CD4-positive, alpha-beta T cell (primary cell): ENCODE data around the gene SURF2. TPM values are rescaled to one million over a fixed set of nuclear protein-coding genes. Genes with fewer than 3 reads are reported as not detected.

Experiments
- ATAC-seq: fragments of 200-7000 bp; cut with Tn5 transposase; one replicate; pipeline ENCODE4 v1.10.0; 2022; ENCODE audit warnings: mild to moderate bottlenecking; ENCODE audit not compliant: poor library complexity
- CTCF ChIA-PET: fragments of 350-600 bp; sonication (Branson Sonifier 250); formaldehyde crosslinking; loops from one replicate; lab custom pipeline; 2021; ENCODE audit warnings: antibody characterized with exemption, inconsistent platforms; lab: Charles Lee
- POLR2A ChIA-PET: fragments of 350-600 bp; sonication (Branson Sonifier 250); formaldehyde crosslinking; loops from one replicate; lab custom pipeline; 2021; ENCODE audit warnings: antibody characterized with exemption, inconsistent platforms; lab: Charles Lee
- DNase-seq, 14 experiments: peaks; one replicate each; pipeline ENCODE4 v3.0.0-alpha.2; 2013 to 2020; ENCODE audit warnings: mixed read lengths in 2 of 14
- H3K27ac ChIP-seq, 2 donors: one replicate each; pipeline versions ENCODE4 v1.5.1 to v1.7.0; 2013; ENCODE audit warnings: low read length in 2 of 2, low read depth in 1 of 2, mild to moderate bottlenecking in 1 of 2
- H3K27me3 ChIP-seq, 2 experiments: 1 replicate in 1 of 2; 2 replicates in 1 of 2; pipeline versions ENCODE4 v1.6.1 to v1.7.0; 2013; ENCODE audit warnings: low read length in 2 of 2, control low read depth in 1 of 2, mild to moderate bottlenecking in 1 of 2, moderate library complexity in 1 of 2; ENCODE audit not compliant: insufficient read depth in 2 of 2, control insufficient read depth in 1 of 2
- H3K36me3 ChIP-seq: one replicate; pipeline ENCODE4 v1.6.1; 2013; ENCODE audit warnings: low read length, control low read depth; ENCODE audit not compliant: insufficient read depth
- H3K4me1 ChIP-seq: one replicate; pipeline ENCODE4 v1.6.1; 2013; ENCODE audit warnings: low read length, control low read depth; ENCODE audit not compliant: insufficient read depth
- H3K4me3 ChIP-seq: one replicate; pipeline ENCODE4 v1.5.1; 2013; ENCODE audit warnings: mild to moderate bottlenecking, low read length, moderate library complexity
- H3K9me3 ChIP-seq, 2 experiments: 1 replicate in 1 of 2; 2 replicates in 1 of 2; pipeline versions ENCODE4 v1.6.1 to v1.7.0; 2013; ENCODE audit warnings: low read length in 2 of 2, mild to moderate bottlenecking in 2 of 2, control low read depth in 1 of 2, moderate library complexity in 1 of 2; ENCODE audit not compliant: control insufficient read depth in 1 of 2, insufficient read depth in 1 of 2
- H3K27ac Mint-ChIP-seq: one replicate; pipeline ENCODE4 v1.8.0; 2020; ENCODE audit warnings: mixed read lengths
- H3K27me3 Mint-ChIP-seq: one replicate; pipeline ENCODE4 v1.8.0; 2021; ENCODE audit warnings: mixed read lengths
- H3K36me3 Mint-ChIP-seq: one replicate; pipeline ENCODE4 v1.8.0; 2021; ENCODE audit warnings: low read depth, mixed read lengths
- H3K4me1 Mint-ChIP-seq: one replicate; pipeline ENCODE4 v1.8.0; 2021; ENCODE audit warnings: low read depth, mixed read lengths
- H3K4me3 Mint-ChIP-seq: one replicate; pipeline ENCODE4 v1.8.0; 2020; ENCODE audit warnings: mild to moderate bottlenecking, mixed read lengths
- H3K9me3 Mint-ChIP-seq: one replicate; pipeline ENCODE4 v1.8.0; 2020; ENCODE audit warnings: mixed read lengths
- intact Hi-C, 2 experiments: fragments of 100-400 bp; cut with DNase I in 1 of 2; cut with micrococcal nuclease in 1 of 2; formaldehyde crosslinking; loops; one replicate each; pipeline versions ENCODE4 v1.15.1 to v1.9.0; 2023 to 2025; cut with DNase I, micrococcal nuclease
- total RNA-seq, 174 experiments: library from RNA in 2 of 174; stranded (reverse) in 2 of 174; gene quantifications; one replicate each; pipeline ENCODE4 v1.2.3 and lab custom pipeline; 2021 to 2026
- TF ChIP-seq, protein P1 (sequence below): fragments of 200-600 bp; IDR thresholded peaks from one replicate; pipeline ENCODE4 v1.8.0; 2022; ENCODE audit warnings: antibody characterized with exemption, mild to moderate bottlenecking

SURF2 gene
- total RNA-seq, 2 experiments from 2014 or later, result 12.7 TPM

DNA sequence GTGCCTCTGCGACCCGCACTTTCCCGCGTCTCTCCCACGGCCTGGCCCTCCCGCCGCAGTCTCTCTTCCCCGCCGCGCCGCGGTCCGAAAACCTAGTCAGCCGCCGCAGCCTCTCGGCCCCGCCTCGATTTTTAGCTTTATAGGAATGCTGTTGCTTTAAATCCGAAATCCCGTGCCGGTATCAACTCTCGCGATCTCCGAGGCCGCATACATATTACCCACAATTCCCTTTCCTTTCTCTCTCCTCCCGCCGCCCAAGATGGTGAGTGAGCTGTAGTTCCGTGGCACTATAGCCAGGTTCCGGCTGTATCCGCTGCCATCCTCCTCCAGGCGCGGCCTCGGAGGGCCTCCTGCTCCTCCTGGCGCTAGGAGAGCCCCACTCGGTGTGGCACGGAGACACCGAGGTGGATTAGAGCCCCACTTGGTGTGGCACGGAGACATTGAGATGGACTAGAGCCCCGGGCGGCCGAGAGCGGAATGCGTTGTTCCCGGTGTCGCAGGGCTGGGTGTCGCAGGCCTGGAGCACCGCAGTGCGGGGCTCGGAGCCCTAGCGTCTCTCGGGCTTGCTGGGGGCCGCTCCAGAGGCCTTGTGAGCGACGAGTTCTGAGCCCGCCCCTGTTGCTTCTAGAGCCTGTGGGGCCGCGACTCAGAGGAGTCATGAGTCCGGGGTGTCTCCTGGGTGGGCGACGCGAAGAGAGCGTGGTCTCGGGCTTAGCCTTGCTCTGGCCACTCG is 8.2 kb upstream of the SURF2 start, which contains the start of the genes MED22 and RPL7A:
Gene MED22, minus strand, starts transcription at position 147 of the 733 bp plus-strand sequence. CDS start 1,469 bp downstream, outside the sequence.
Gene RPL7A, plus strand, starts transcription at position 234 of the 733 bp plus-strand sequence. Its CDS starts 26 bp downstream, at position 260.
- no peaks in the 10 kb centered on the region for H3K27me3 ChIP-seq
- no peaks in the 10 kb centered on the region for H3K9me3 ChIP-seq
- H3K36me3 ChIP-seq, result peaks cover 70% of the 10 kb centered on the region
- peak within 1 kb of the TSS; percentile 88 for H3K4me3 ChIP-seq
- TF ChIP-seq, protein P1, sequence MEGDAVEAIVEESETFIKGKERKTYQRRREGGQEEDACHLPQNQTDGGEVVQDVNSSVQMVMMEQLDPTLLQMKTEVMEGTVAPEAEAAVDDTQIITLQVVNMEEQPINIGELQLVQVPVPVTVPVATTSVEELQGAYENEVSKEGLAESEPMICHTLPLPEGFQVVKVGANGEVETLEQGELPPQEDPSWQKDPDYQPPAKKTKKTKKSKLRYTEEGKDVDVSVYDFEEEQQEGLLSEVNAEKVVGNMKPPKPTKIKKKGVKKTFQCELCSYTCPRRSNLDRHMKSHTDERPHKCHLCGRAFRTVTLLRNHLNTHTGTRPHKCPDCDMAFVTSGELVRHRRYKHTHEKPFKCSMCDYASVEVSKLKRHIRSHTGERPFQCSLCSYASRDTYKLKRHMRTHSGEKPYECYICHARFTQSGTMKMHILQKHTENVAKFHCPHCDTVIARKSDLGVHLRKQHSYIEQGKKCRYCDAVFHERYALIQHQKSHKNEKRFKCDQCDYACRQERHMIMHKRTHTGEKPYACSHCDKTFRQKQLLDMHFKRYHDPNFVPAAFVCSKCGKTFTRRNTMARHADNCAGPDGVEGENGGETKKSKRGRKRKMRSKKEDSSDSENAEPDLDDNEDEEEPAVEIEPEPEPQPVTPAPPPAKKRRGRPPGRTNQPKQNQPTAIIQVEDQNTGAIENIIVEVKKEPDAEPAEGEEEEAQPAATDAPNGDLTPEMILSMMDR, result no peak
- ChIA-PET POLR2A (interaction anchor here (1.0 to 3.1 kb wide), 11 partner anchors 8 to 317 kb away, joined by 3 to 45 read pairs (median 10); partner anchors contain the start of genes GTF3C5, STKLD1, SURF1 and SURF2), CTCF (interaction anchor here (0.8 to 2.8 kb wide), 6 partner anchors 23 to 326 kb away, joined by 3 to 11 read pairs (median 3); no protein-coding TSS in a partner anchor)
- Mint-ChIP-seq H3K27me3 (no peaks in the 10 kb centered on the region), H3K36me3 (peaks cover 78% of the 10 kb centered on the region), H3K27ac (peak within 1 kb of the TSS; percentile 85), H3K4me3 (peak within 1 kb of the TSS; percentile 96), H3K9me3 (no peaks in the 10 kb centered on the region), H3K4me1 (peaks cover 39% of the 10 kb centered on the region)
- intact Hi-C loops, result loop anchor here (1.0 to 10.0 kb wide), 6 partner anchors 8 to 943 kb away; partner anchors contain the start of genes SURF6 (in 2 of the 2), GTF3C5 (in 1 of the 2), REXO4 (in 1 of the 2) and SURF1 (in 1 of the 2)
- peak within 1 kb of the TSS; percentile 84 to 91 for H3K27ac ChIP-seq
- ATAC-seq (peak; percentile 90), DNase-seq (peak; percentile 83 to 97 (median 88))
- H3K4me1 ChIP-seq, result peaks cover 50% of the 10 kb centered on the region

DNA sequence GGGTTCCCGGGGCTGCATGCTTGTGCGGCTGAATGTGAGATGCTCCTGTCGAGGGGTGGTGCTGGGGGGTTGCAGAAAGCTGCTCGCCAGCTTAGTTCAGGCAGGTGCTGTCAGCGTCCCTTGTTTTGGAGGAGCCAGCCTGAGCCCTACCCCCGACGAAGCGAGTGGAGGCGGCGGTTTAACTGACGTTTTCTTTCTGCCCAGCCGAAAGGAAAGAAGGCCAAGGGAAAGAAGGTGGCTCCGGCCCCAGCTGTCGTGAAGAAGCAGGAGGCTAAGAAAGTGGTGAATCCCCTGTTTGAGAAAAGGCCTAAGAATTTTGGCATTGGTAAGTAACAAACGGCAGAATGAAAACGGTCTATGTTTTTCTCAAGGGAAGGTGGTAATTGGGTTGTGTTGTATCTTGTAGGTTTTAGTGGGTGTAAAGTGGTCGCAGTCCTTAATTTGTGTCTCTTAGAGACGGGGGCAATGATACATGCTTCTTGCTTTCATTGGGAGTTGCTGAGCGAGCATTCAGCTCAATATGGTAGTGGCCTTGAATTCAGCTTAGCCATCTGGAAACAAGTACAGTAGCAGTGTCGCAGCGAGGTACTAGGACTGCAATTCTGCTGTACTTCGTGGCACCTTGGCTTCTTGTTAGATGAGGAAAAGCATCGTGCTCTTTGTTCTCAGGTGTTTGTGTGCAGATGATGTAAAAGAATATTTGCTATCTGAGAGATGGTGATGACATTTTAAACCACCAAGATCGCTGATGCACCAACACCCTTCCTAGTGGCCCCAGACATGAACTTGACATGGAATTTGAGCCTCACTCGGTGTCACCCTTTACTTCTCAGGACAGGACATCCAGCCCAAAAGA is 7.4 kb upstream of the SURF2 start:
- POLR2A ChIA-PET, result interaction anchor here (1.0 to 3.1 kb wide), 10 partner anchors 8 to 319 kb away, joined by 3 to 45 read pairs (median 14); partner anchors contain the start of genes GTF3C5, STKLD1, SURF1 and SURF2
- Mint-ChIP-seq H3K36me3 (peaks cover 86% of the 10 kb centered on the region), H3K27me3 (no peaks in the 10 kb centered on the region), H3K4me1 (peaks cover 39% of the 10 kb centered on the region), H3K9me3 (no peaks in the 10 kb centered on the region), H3K4me3 (peak overlapping the region; percentile 96), H3K27ac (peak overlapping the region; percentile 85)
- no peak for DNase-seq
- intact Hi-C loops, result loop anchor here (1.0 to 10.0 kb wide), 6 partner anchors 7 to 944 kb away; partner anchors contain the start of genes SURF6 (in 2 of the 2), GTF3C5 (in 1 of the 2), REXO4 (in 1 of the 2) and SURF1 (in 1 of the 2)
- TF ChIP-seq, protein P1, result no peak
- CTCF ChIA-PET, result interaction anchor here (1.0 to 2.8 kb wide), 4 partner anchors 23 to 327 kb away, joined by 3 to 11 read pairs (median 4); no protein-coding TSS in a partner anchor
- no peaks in the 10 kb centered on the region for H3K27me3 ChIP-seq
- H3K9me3 ChIP-seq, result no peaks in the 10 kb centered on the region
- peak overlapping the region; percentile 84 to 91 for H3K27ac ChIP-seq
- peaks cover 70% of the 10 kb centered on the region for H3K36me3 ChIP-seq
- peak overlapping the region; percentile 88 for H3K4me3 ChIP-seq
- peak; percentile 9 for ATAC-seq
- peaks cover 50% of the 10 kb centered on the region for H3K4me1 ChIP-seq
